Psoas muscle (tissue), 8 donors: ENCODE data around the gene KCNF1. TPM values are rescaled to one million over a fixed set of nuclear protein-coding genes. Genes with fewer than 3 reads are reported as not detected.

Source experiments
- ATAC-seq, 4 donors: fragments of 200-7000 bp; cut with Tn5 transposase; one replicate each; pipeline ENCODE4 v1.9.1; 2020; ENCODE audit warnings: moderate library complexity in 3 of 4, mild to moderate bottlenecking in 2 of 4
- DNase-seq, 2 donors: peaks; one replicate each; pipeline ENCODE4 v3.0.0-alpha.2; 2020
- H3K27ac ChIP-seq: fragments of 200-600 bp; one replicate; pipeline ENCODE4 v1.8.0; 2022
- H3K27me3 ChIP-seq, 3 donors: fragments of 200-600 bp in 1 of 3; one replicate each; pipeline versions ENCODE4 v1.6.1 to v1.8.0; 2013 to 2022; ENCODE audit warnings: low read length in 2 of 3, mild to moderate bottlenecking in 2 of 3, moderate library complexity in 1 of 3; ENCODE audit not compliant: insufficient read depth in 3 of 3
- H3K36me3 ChIP-seq, 2 donors: fragments of 200-600 bp in 1 of 2; one replicate each; pipeline versions ENCODE4 v1.6.1 to v1.8.0; 2013 to 2022; ENCODE audit warnings: low read depth in 1 of 2, mild to moderate bottlenecking in 1 of 2, moderate library complexity in 1 of 2; ENCODE audit not compliant: insufficient read depth in 1 of 2
- H3K4me1 ChIP-seq: fragments of 200-600 bp; one replicate; pipeline ENCODE4 v1.8.0; 2022
- H3K4me3 ChIP-seq: fragments of 200-600 bp; one replicate; pipeline ENCODE4 v1.8.0; 2022; ENCODE audit warnings: mild to moderate bottlenecking
- H3K9me3 ChIP-seq: fragments of 200-600 bp; one replicate; pipeline ENCODE4 v1.8.0; 2022
- WGBS, 3 donors: extraction: QIAGEN DNeasy Blood & Tissue Kit; methylation state at CpG; one replicate each; pipeline versions ENCODE4 v1.1.6 to v1.1.7; 2013; 5-methylcytosine and 5-hydroxymethylcytosine counted together
- intact Hi-C, 2 donors: fragments of 100-400 bp; cut with DNase I; formaldehyde crosslinking; loops; one replicate each; pipeline versions ENCODE4 v1.11.0 to v1.14.2; 2022
- polyA plus RNA-seq, 3 donors: library from polyadenylated mRNA; stranded (reverse); fragments of 200-250 nt; gene quantifications; one replicate each; pipeline ENCODE4 v1.2.3, GENCODE V29; 2013
- total RNA-seq, 4 donors: library from RNA; stranded (reverse); fragmentation: NEBNext Ultra II Directional in 2 of 4; extraction: Animal tissue kit (Norgen Biotek cat#: 25700) in 2 of 4; gene quantifications; one replicate each; pipeline versions ENCODE4 v1.2.1 to v1.2.4, GENCODE V29; 2021 to 2023
- TF ChIP-seq, protein P1 (sequence below): fragments of 200-600 bp; IDR thresholded peaks from one replicate; pipeline ENCODE4 v1.8.0; 2022; ENCODE audit warnings: antibody characterized with exemption
- donor health status: healthy with polysubstance abuse.
- donor health status: DM: no; HTN: no; CAD: no; lungs with moderate emphysema.
- donor health status: Bipolar disorder and iron deficiency.
- donor health status: healthy.
- donor health status: DM: yes; HTN: yes; CAD: no.
- donor health status: DM: no; HTN: no; CAD: no.
- donor health status: DM: no; HTN: no; CAD: no.
- donor health status: DM: yes; HTN: yes; CAD: no.

The KCNF1 gene
- total and polyA plus RNA-seq, 7 donors = 0.06 to 0.07 TPM; not detected in 5

DNA sequence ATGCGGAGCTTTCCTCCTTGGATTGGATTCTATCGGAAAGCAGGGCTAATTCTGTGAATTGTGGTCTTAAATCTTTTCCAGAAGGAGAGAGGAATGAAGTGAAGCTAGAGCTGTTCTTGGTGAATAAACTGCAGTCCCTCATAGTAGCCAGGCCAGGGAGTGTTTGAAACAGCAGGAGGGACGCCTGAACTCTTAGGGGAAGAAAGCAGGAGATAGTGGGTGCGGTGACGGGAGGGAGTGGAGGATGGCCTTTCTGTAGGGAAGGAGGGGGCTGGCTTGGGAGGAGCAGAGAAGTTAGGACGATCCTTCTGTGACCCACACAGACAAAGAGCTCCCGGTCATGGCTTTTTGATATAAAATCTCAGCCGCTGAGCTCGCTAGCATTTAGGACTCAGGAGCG, 47.5 kb upstream of the KCNF1 start:
- intact Hi-C loops = no loop called here
- Histone ChIP-seq H3K27me3 (peaks cover 0 to 3% (median 0%) of the 10 kb centered on the region in 3 donors), H3K9me3 (no peaks in the 10 kb centered on the region), H3K4me3 (peak overlapping the region; percentile 43), H3K27ac (peak overlapping the region; percentile 72), H3K4me1 (peaks cover 29% of the 10 kb centered on the region), H3K36me3 (no peaks in the 10 kb centered on the region)
- WGBS, 3 donors = 64 to 78% (median 67%) methylated on average over 10 of the region's 10 CpGs
- ATAC-seq (no peak), DNase-seq (no peak)
- TF ChIP-seq, protein P1, sequence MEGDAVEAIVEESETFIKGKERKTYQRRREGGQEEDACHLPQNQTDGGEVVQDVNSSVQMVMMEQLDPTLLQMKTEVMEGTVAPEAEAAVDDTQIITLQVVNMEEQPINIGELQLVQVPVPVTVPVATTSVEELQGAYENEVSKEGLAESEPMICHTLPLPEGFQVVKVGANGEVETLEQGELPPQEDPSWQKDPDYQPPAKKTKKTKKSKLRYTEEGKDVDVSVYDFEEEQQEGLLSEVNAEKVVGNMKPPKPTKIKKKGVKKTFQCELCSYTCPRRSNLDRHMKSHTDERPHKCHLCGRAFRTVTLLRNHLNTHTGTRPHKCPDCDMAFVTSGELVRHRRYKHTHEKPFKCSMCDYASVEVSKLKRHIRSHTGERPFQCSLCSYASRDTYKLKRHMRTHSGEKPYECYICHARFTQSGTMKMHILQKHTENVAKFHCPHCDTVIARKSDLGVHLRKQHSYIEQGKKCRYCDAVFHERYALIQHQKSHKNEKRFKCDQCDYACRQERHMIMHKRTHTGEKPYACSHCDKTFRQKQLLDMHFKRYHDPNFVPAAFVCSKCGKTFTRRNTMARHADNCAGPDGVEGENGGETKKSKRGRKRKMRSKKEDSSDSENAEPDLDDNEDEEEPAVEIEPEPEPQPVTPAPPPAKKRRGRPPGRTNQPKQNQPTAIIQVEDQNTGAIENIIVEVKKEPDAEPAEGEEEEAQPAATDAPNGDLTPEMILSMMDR = no peak

DNA sequence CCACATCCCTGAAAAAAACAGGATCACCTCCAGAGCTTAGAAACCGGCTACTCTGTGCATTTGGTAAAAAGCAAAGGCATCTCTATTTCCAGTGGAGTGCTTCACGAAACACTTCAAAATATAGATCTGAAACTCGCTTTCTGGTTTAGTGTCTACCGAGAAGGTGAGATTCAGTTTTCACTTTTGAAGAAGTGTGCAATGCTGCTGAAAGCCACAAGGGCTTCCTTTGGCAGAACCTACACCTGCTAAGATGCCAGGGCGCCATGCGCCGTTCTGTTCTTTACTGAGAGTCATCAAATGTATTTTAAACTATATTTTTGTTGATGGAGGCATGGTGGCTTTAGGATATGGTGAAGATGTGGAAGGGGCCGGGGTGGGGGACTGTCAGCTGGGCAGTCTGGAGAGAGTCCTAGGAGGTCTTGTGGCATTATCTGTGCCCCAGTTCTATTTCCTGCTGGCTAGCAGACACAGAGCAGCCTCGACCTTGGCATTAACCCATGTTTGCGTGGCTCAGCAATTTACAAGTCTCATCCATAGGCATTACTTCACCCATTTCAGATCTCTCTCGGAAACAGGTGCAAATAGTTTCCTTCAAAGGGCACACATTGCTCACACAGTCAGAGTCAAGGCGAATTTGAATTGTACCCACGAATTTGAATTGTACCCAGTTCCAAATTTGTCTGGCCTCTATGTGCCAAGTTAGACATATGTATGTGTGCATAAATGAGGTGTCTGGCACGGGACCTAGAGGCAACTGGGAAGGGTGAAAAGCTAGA, 46.7 kb upstream of the KCNF1 start:
- Histone ChIP-seq H3K27me3 (peaks cover 0 to 3% (median 0%) of the 10 kb centered on the region in 3 donors), H3K36me3 (no peaks in the 10 kb centered on the region), H3K9me3 (no peaks in the 10 kb centered on the region), H3K4me3 (peak overlapping the region; percentile 43), H3K27ac (peak overlapping the region; percentile 72), H3K4me1 (peaks cover 29% of the 10 kb centered on the region)
- TF ChIP-seq, protein P1 = peak; percentile 47
- DNase-seq (no peak), ATAC-seq (peak; percentile 55 to 80 (median 74))
- WGBS, 3 donors = 34 to 46% (median 44%) methylated on average over 14 of the region's 14 CpGs
- intact Hi-C loops = no loop called here

DNA sequence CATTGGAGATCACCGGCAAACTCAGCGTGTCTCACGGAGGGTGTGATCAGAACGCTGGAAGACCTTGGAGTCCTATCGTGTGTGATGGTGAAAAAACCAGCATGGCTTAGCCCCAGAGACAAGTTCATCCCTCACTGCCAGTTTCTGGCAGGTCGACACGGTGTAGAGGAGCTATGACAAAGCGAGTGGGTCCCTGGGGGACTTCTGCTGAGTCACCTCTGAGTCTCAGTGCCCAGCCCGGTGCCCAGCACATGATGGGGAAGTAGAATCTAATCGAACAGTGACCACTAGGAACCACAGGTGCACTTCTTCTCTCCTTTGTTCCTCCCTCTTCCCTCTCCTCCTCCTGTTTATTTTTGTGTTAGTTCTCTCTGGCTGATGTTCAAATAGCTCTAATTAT, 45.9 kb upstream of the KCNF1 start:
- no peaks in the 10 kb centered on the region for H3K9me3 ChIP-seq
- no peaks in the 10 kb centered on the region for H3K36me3 ChIP-seq
- ATAC-seq = peak in 2 of 4 donors; percentile 21 to 29
- TF ChIP-seq, protein P1 = no peak
- DNase-seq = no peak
- H3K27me3 ChIP-seq = peaks cover 0 to 3% (median 0%) of the 10 kb centered on the region in 3 donors
- peak overlapping the region; percentile 72 for H3K27ac ChIP-seq
- 58 to 64% (median 61%) methylated on average over 10 of the region's 10 CpGs for WGBS, 3 donors
- peaks cover 29% of the 10 kb centered on the region for H3K4me1 ChIP-seq
- no peak overlapping the region for H3K4me3 ChIP-seq
- intact Hi-C loops = no loop called here

DNA sequence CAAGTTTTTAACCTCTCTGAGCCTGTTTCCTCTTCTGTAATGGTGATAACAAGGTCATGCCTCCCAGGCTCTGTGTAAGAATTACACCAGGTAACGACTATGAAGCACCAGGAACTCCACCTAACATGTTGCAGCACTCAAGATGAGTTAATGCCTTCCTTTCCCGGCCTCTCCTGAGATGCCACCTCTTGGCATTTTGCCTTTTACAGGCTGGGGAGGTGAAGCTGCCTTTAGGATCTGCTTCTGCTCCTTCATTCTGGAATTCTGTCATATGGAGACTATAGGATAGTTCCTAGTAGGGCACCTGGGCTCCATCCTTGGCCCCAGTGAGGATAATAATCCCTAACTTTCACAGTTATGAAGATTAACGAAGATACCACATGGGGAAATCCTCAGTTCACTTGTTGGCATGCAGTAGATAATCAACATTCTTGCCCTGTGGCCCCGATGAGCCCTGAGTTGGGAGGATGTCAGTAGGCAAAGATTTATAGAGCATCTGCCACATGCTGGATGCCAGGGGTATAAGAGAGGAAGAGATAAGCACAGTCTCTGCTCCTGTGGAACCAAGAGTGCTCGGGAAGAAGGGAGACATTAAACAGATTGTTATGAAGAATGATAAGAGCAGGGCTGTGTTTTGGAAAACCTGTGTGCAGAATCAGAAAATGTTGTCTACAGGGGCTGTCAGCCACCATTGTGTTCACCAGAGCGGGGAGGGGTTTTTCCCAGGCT, 43.9 kb upstream of the KCNF1 start:
- H3K36me3 ChIP-seq = no peaks in the 10 kb centered on the region
- intact Hi-C loops = no loop called here
- ATAC-seq = no peak
- H3K27me3 ChIP-seq = peaks cover 0 to under 1% (median 0%) of the 10 kb centered on the region in 3 donors
- H3K4me1 ChIP-seq = peaks cover 30% of the 10 kb centered on the region
- H3K4me3 ChIP-seq = no peak overlapping the region
- WGBS, 3 donors = 63 to 73% (median 66%) methylated on average over 6 of the region's 6 CpGs
- TF ChIP-seq, protein P1 = no peak
- DNase-seq = no peak
- H3K27ac ChIP-seq = peak overlapping the region; percentile 65
- H3K9me3 ChIP-seq = no peaks in the 10 kb centered on the region
